ENCODE results near the gene TDRD3. TPM values are rescaled to one million over a fixed set of nuclear protein-coding genes. Genes with fewer than 3 reads are reported as not detected.

Gene TDRD3
- total RNA-seq: 23.9 and 26.1 TPM in 2 replicates

DNA sequence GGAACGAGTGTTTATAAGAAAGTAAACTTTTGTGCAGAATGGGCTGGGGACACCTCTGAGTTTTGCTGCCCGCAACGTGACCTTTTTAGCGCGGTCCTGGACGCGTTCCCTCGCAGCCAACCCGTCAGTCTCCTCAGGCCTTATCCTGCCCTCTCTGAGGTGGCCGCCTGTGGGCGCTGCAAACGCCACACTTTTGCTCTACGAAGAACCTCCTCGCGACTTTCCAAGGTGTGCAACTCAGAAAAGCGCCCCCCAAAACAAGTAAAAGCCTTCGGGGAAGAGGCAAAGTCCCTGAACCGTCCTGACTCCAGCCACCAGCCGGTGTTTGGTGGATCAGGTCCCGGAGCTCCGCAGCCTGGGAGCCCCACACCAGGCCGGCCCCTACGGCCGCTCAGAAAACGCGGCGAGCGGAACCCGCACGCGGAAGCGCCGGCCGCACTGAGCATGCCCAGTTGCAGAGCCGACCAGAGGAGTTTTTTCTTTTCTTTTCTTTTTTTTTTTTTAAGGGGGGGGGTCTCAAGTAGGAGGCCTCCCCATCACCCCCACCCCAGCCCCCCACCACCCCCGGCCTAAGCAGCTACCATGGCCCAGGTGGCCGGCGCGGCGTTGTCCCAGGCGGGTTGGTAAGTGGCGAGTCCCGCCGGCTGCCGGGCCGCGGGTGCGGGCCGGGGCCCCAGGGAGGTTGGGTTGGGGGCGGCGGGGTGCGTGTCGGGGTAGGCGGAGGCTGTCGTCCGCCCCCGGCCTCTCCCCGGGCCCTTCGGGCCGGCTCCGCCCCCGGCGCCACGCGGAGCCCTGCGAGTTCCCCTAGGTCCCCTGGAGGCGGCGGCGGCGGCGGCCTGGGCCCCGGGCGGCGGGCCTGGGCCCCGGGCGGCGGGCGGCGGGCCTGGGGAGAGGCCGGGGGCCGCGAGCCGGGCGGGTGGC is at the start of gene TDRD3:
Gene TDRD3, plus strand, starts transcription at position 438 of the 921 bp plus-strand sequence. Its CDS starts 145 bp downstream, at position 583.

Other genes with a start within 250 kb of the TDRD3 start
- gene DIAPH3, start 233.3 kb upstream of the TDRD3 start, total RNA-seq: 13.1 and 13.6 TPM in 2 replicates